SH-SY5Y (cell line): ENCODE data around the gene MAP3K5.

Experiments
- GATA2 ChIP-seq: IDR thresholded peaks from 2 replicates; pipeline ENCODE4 v1.6.1; 2011; ENCODE audit warnings: mild to moderate bottlenecking, low read depth, low read length
- GATA3 ChIP-seq: IDR thresholded peaks from 2 replicates; pipeline ENCODE4 v1.6.1; 2011; ENCODE audit warnings: low read depth, mild to moderate bottlenecking, low read length, moderate library complexity

DNA sequence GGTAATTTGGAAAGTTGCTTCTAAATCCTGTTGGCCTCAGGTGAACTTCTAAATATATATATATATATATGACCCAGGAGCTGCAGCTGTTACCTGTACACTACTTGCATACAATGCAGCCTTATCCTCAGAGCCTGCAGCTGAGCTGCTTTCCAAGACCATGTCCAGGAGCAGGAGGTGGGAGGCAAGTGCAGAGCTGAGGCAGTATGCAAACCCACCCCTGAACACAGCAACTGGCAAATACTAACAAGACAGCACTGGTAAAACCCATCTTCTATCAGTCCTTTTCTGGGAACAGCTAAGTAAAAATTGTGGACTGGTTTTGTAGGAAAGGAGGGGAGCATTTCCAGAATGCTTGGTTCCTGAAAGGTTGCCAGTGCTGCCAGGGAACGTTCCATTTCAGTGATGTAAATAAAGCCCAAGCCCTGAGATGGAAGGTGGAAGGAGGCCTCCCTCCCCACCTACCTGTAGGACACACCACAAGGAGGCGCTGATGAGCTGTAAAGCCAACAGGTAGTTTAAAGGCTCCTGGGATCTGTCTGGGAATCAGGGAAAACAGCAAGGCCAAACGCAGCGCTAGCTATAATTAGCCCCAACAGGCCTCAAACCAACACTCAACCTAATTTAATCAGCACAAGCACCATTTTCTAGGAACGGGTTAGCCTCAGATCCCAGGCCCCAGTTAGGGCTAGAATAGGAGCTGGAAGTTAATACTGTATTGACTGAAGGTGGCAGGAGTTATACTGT is 148.3 kb downstream of the MAP3K5 start:
- no peak for TF ChIP-seq GATA2
- no peak for TF ChIP-seq GATA3
